Activated CD4-positive, alpha-beta T cell treated with anti-CD3 and anti-CD28 coated beads, Interleukin-2, amount 10 ng/mL, durations not matched to agents 24 days and 14 days (primary cell): Measurements from ENCODE around the gene TBC1D16. TPM values are rescaled to one million over a fixed set of nuclear protein-coding genes. Genes with fewer than 3 reads are reported as not detected.

Experiments used
- DNase-seq: peaks from one replicate; pipeline ENCODE4 v3.0.0; 2022
- H3K27ac Mint-ChIP-seq: one replicate; pipeline ENCODE4 v1.8.0; 2022; ENCODE audit warnings: mild to moderate bottlenecking, mixed read lengths
- H3K27me3 Mint-ChIP-seq: one replicate; pipeline ENCODE4 v1.8.0; 2022; ENCODE audit warnings: mixed read lengths
- H3K36me3 Mint-ChIP-seq: one replicate; pipeline ENCODE4 v1.8.0; 2022; ENCODE audit warnings: low read depth, mild to moderate bottlenecking, mixed read lengths
- H3K4me1 Mint-ChIP-seq: one replicate; pipeline ENCODE4 v1.8.0; 2021; ENCODE audit warnings: mixed read lengths
- H3K4me3 Mint-ChIP-seq: one replicate; pipeline ENCODE4 v1.8.0; 2022; ENCODE audit warnings: mild to moderate bottlenecking, moderate library complexity, mixed read lengths
- H3K9me3 Mint-ChIP-seq: one replicate; pipeline ENCODE4 v1.8.0; 2021; ENCODE audit warnings: mixed read lengths
- intact Hi-C: fragments of 100-400 bp; cut with micrococcal nuclease; formaldehyde crosslinking; loops from one replicate; pipeline ENCODE4 v1.15.1; 2023
- total RNA-seq: library from RNA; stranded (reverse); gene quantifications from 2 replicates; pipeline ENCODE4 v1.2.3, GENCODE V29; 2022

The TBC1D16 gene
- 1.4 and 1.9 TPM in 2 replicates for total RNA-seq

GRCh38 chr17:80035687-80035936 lies at the start of gene TBC1D16:
Gene TBC1D16 (minus strand): TSS chr17:80035872. CDS start chr17:80013547, 22,325 bp downstream.
- DNase-seq, result peak; percentile 89
- Mint-ChIP-seq H3K4me3 (peak within 1 kb of the TSS; percentile 88), H3K27me3 (peaks cover 54% of the 10 kb centered on the region), H3K27ac (peak within 1 kb of the TSS; percentile 90), H3K9me3 (no peaks in the 10 kb centered on the region), H3K36me3 (no peaks in the 10 kb centered on the region), H3K4me1 (peaks cover 7% of the 10 kb centered on the region)
- intact Hi-C loops, result loop anchor here (2.0 to 5.0 kb wide), 2 partner anchors 27 to 238 kb away; partner anchors contain the start of gene CBX8

- DNase-seq, result no peak
- no peak overlapping the region for H3K4me3 Mint-ChIP-seq
- intact Hi-C loops, result loop anchor here (5.0 kb wide), 1 partner anchor 168 kb away; no protein-coding TSS in a partner anchor
- no peaks in the 10 kb centered on the region for H3K36me3 Mint-ChIP-seq
- no peaks in the 10 kb centered on the region for H3K27me3 Mint-ChIP-seq
- no peak overlapping the region for H3K27ac Mint-ChIP-seq
- H3K9me3 Mint-ChIP-seq, result no peaks in the 10 kb centered on the region
- H3K4me1 Mint-ChIP-seq, result peaks cover 2% of the 10 kb centered on the region
Observed at GRCh38 chr17:80084773-80085172, 49.1 kb upstream of the TBC1D16 start.

- Mint-ChIP-seq H3K9me3 (no peaks in the 10 kb centered on the region), H3K4me1 (peaks cover 2% of the 10 kb centered on the region), H3K27ac (peak overlapping the region; percentile 42), H3K4me3 (no peak overlapping the region), H3K27me3 (no peaks in the 10 kb centered on the region), H3K36me3 (no peaks in the 10 kb centered on the region)
- no peak for DNase-seq
- intact Hi-C loops, result loop anchor here (5.0 kb wide), 1 partner anchor 169 kb away; no protein-coding TSS in a partner anchor
Observed at GRCh38 chr17:80083136-80083661, 47.5 kb upstream of the TBC1D16 start.

- no peaks in the 10 kb centered on the region for H3K27me3 Mint-ChIP-seq
- H3K4me1 Mint-ChIP-seq, result peaks cover 2% of the 10 kb centered on the region
- H3K4me3 Mint-ChIP-seq, result no peak overlapping the region
- no peaks in the 10 kb centered on the region for H3K36me3 Mint-ChIP-seq
- intact Hi-C loops, result loop anchor here (5.0 kb wide), 1 partner anchor 170 kb away; no protein-coding TSS in a partner anchor
- H3K27ac Mint-ChIP-seq, result peak overlapping the region; percentile 42
- no peaks in the 10 kb centered on the region for H3K9me3 Mint-ChIP-seq
- peak; percentile 89 for DNase-seq
Observed at GRCh38 chr17:80082403-80083135, 46.9 kb upstream of the TBC1D16 start.

GRCh38 chr17:80081596-80081995 lies 45.9 kb upstream of the TBC1D16 start:
- DNase-seq, result no peak
- Mint-ChIP-seq H3K36me3 (no peaks in the 10 kb centered on the region), H3K4me1 (peaks cover 2% of the 10 kb centered on the region), H3K9me3 (no peaks in the 10 kb centered on the region), H3K4me3 (no peak overlapping the region), H3K27ac (no peak overlapping the region), H3K27me3 (no peaks in the 10 kb centered on the region)
- intact Hi-C loops, result loop anchor here (5.0 kb wide), 1 partner anchor 171 kb away; no protein-coding TSS in a partner anchor

GRCh38 chr17:80080081-80080480 lies 44.4 kb upstream of the TBC1D16 start:
- intact Hi-C loops, result loop anchor here (5.0 kb wide), 1 partner anchor 172 kb away; no protein-coding TSS in a partner anchor
- Mint-ChIP-seq H3K4me3 (no peak overlapping the region), H3K4me1 (peaks cover 2% of the 10 kb centered on the region), H3K27me3 (no peaks in the 10 kb centered on the region), H3K27ac (no peak overlapping the region), H3K36me3 (no peaks in the 10 kb centered on the region), H3K9me3 (no peaks in the 10 kb centered on the region)
- DNase-seq, result no peak

GRCh38 chr17:80072410-80072809 lies 36.7 kb upstream of the TBC1D16 start:
- peaks cover 9% of the 10 kb centered on the region for H3K4me1 Mint-ChIP-seq

GRCh38 chr17:80071116-80071841 lies 35.6 kb upstream of the TBC1D16 start:
- no peak overlapping the region for H3K4me3 Mint-ChIP-seq
- no peaks in the 10 kb centered on the region for H3K9me3 Mint-ChIP-seq
- peaks cover 9% of the 10 kb centered on the region for H3K4me1 Mint-ChIP-seq
- H3K27ac Mint-ChIP-seq, result no peak overlapping the region
- H3K27me3 Mint-ChIP-seq, result peaks cover 3% of the 10 kb centered on the region
- no peak for DNase-seq
- no peaks in the 10 kb centered on the region for H3K36me3 Mint-ChIP-seq
- intact Hi-C loops, result no loop called here

More at GRCh38 chr17:80072410-80072809, 36.7 kb upstream of the TBC1D16 start:
- no peak for DNase-seq
- H3K4me3 Mint-ChIP-seq, result no peak overlapping the region
- intact Hi-C loops, result no loop called here
- no peaks in the 10 kb centered on the region for H3K36me3 Mint-ChIP-seq
- no peak overlapping the region for H3K27ac Mint-ChIP-seq
- peaks cover 3% of the 10 kb centered on the region for H3K27me3 Mint-ChIP-seq
- H3K9me3 Mint-ChIP-seq, result no peaks in the 10 kb centered on the region

GRCh38 chr17:80070375-80071115 lies 34.9 kb upstream of the TBC1D16 start:
- intact Hi-C loops, result no loop called here
- no peak for DNase-seq
- no peak overlapping the region for H3K27ac Mint-ChIP-seq
- peaks cover 9% of the 10 kb centered on the region for H3K4me1 Mint-ChIP-seq
- no peaks in the 10 kb centered on the region for H3K36me3 Mint-ChIP-seq
- H3K27me3 Mint-ChIP-seq, result peaks cover 3% of the 10 kb centered on the region
- H3K9me3 Mint-ChIP-seq, result no peaks in the 10 kb centered on the region
- no peak overlapping the region for H3K4me3 Mint-ChIP-seq

- Mint-ChIP-seq H3K27ac (no peak overlapping the region), H3K36me3 (no peaks in the 10 kb centered on the region), H3K4me1 (peaks cover 9% of the 10 kb centered on the region), H3K27me3 (peaks cover 3% of the 10 kb centered on the region), H3K4me3 (no peak overlapping the region), H3K9me3 (no peaks in the 10 kb centered on the region)
- intact Hi-C loops, result no loop called here
- DNase-seq, result no peak
Observed at GRCh38 chr17:80068301-80069222, 32.9 kb upstream of the TBC1D16 start.

GRCh38 chr17:80067393-80067986 lies 31.8 kb upstream of the TBC1D16 start:
- H3K9me3 Mint-ChIP-seq, result no peaks in the 10 kb centered on the region
- H3K27ac Mint-ChIP-seq, result no peak overlapping the region
- peaks cover 1% of the 10 kb centered on the region for H3K27me3 Mint-ChIP-seq

GRCh38 chr17:80065478-80066170 lies 30.0 kb upstream of the TBC1D16 start:
- Mint-ChIP-seq H3K4me3 (no peak overlapping the region), H3K36me3 (no peaks in the 10 kb centered on the region), H3K9me3 (no peaks in the 10 kb centered on the region), H3K27me3 (peaks cover 1% of the 10 kb centered on the region), H3K27ac (no peak overlapping the region), H3K4me1 (peaks cover 6% of the 10 kb centered on the region)
- intact Hi-C loops, result no loop called here
- DNase-seq, result no peak

More at GRCh38 chr17:80067393-80067986, 31.8 kb upstream of the TBC1D16 start:
- intact Hi-C loops, result no loop called here
- no peak for DNase-seq
- H3K4me3 Mint-ChIP-seq, result no peak overlapping the region
- H3K4me1 Mint-ChIP-seq, result peaks cover 9% of the 10 kb centered on the region
- no peaks in the 10 kb centered on the region for H3K36me3 Mint-ChIP-seq
